ENCODE data around the gene LIFR. TPM values are rescaled to one million over a fixed set of nuclear protein-coding genes. Genes with fewer than 3 reads are reported as not detected.

Gene LIFR
- total and polyA plus RNA-seq, 2 donors (not counting 3 experiments of a cell fraction or from before 2014, with no cell fraction given) = 4.1 to 36.4 TPM

DNA sequence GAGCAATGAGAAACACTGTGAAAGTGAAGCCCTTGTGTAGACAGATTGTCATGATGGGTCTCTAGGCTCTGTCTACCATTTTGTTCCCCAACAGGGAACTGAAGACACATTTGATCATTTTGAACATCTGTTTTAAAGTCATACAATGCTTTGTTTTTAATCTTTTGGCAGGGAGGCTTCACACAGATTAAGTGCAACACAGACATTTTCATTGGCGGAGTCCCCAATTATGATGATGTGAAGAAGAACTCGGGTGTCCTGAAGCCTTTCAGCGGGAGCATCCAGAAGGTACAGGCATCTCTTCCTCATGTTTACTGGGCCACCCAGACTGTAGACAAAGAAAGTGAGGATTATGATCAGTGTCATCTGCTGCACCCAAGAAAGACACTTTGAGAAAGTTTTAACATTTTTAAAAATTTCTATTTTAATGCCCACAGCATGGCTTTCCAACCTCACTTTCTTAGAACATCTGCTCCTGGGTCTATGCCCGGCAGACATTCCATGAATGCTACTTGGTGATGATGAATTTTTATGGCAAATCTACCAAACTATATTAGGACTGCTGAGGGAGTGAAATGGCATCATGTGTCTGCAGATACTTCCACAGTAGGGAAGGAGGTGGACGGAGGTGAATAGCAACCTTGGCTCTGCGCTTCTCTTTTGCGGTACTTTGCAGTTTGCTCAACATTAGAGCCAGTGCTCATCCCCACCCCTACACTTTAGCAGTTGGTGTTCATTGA, 121.3 kb downstream of the LIFR start:
- TF ChIP-seq EZH2 (IDR thresholded peaks at IDR 0.05; ENCODE audit: borderline replicate concordance, low read depth, low read length, severe bottlenecking) (no peak), MYC (IDR thresholded peaks at IDR 0.05; ENCODE audit: low read depth, low read length) (no peak), JUN (IDR thresholded peaks at IDR 0.05; ENCODE audit: borderline replicate concordance, insufficient read depth, insufficient read length, low read depth) (no peak), GATA2 (IDR thresholded peaks at IDR 0.05; ENCODE audit: insufficient read depth, insufficient read length, low read depth, low read length) (no peak), POLR2A (IDR thresholded peaks at IDR 0.05; ENCODE audit: low read depth, low read length) (no peak), POLR2AphosphoS5 (IDR thresholded peaks at IDR 0.05; ENCODE audit: insufficient read depth, low read depth, low read length) (no peak), FOS (IDR thresholded peaks at IDR 0.05; ENCODE audit: borderline replicate concordance, insufficient read depth, low read length) (no peak)
- TF ChIP-seq, protein P1, sequence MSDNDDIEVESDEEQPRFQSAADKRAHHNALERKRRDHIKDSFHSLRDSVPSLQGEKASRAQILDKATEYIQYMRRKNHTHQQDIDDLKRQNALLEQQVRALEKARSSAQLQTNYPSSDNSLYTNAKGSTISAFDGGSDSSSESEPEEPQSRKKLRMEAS (IDR thresholded peaks at IDR 0.05; ENCODE audit: insufficient read depth, insufficient read length) = no peak
- TF ChIP-seq, protein P2, sequence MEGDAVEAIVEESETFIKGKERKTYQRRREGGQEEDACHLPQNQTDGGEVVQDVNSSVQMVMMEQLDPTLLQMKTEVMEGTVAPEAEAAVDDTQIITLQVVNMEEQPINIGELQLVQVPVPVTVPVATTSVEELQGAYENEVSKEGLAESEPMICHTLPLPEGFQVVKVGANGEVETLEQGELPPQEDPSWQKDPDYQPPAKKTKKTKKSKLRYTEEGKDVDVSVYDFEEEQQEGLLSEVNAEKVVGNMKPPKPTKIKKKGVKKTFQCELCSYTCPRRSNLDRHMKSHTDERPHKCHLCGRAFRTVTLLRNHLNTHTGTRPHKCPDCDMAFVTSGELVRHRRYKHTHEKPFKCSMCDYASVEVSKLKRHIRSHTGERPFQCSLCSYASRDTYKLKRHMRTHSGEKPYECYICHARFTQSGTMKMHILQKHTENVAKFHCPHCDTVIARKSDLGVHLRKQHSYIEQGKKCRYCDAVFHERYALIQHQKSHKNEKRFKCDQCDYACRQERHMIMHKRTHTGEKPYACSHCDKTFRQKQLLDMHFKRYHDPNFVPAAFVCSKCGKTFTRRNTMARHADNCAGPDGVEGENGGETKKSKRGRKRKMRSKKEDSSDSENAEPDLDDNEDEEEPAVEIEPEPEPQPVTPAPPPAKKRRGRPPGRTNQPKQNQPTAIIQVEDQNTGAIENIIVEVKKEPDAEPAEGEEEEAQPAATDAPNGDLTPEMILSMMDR (IDR thresholded peaks at IDR 0.05; ENCODE audit: extremely low read depth in 1 of 2, insufficient read depth in 1 of 2, low read depth in 1 of 2, low read length in 2 of 2) = no peak
- H3K9me1 ChIP-seq (replicated peaks; ENCODE audit: control insufficient read depth, extremely low read depth, insufficient read depth, low read length) = no peaks in the 10 kb centered on the region
- DNase-seq (ENCODE audit: low read depth, low spot score) (no peak), FAIRE-seq (no peak)
- intact Hi-C loops (cut with micrococcal nuclease) = no loop called here
- H3K27me3 ChIP-seq (ENCODE audit: control insufficient read depth in 2 of 2, insufficient read depth in 2 of 2, low read length in 2 of 2) = no peaks in the 10 kb centered on the region
- POLR2A ChIA-PET = no interaction called here
- dilution Hi-C loops (cut with MboI; ENCODE audit: extremely low pct_ligation_motif_present, low sequenced_read_pairs) = loop anchor here (25.0 kb wide), 1 partner anchor 377 kb away; no protein-coding TSS in a partner anchor
- H3K9ac ChIP-seq (replicated peaks; ENCODE audit: extremely low read depth, insufficient read depth, low read length) = no peak overlapping the region
- H3K4me2 ChIP-seq (ENCODE audit: insufficient read depth, low read length) = no peak overlapping the region
- peaks cover 19% of the 10 kb centered on the region for H3K4me1 ChIP-seq (ENCODE audit: control insufficient read depth, extremely low read depth, insufficient read depth, low read length)
- H3K4me3 ChIP-seq (replicated peaks in 1 of 3; ENCODE audit: insufficient read depth in 1 of 3, low read depth in 1 of 3, low read length in 3 of 3) = no peak overlapping the region
- CTCF ChIA-PET = interaction anchor here (0.7 to 2.7 kb wide), 4 partner anchors 14 to 375 kb away, joined by 3 to 25 read pairs (median 7); no protein-coding TSS in a partner anchor
- H4K20me1 ChIP-seq (replicated peaks; ENCODE audit: control insufficient read depth, extremely low read depth, insufficient read depth, low read length) = no peaks in the 10 kb centered on the region
- H2AFZ ChIP-seq (ENCODE audit: low read depth, low read length) = no peak overlapping the region
- H3K79me2 ChIP-seq (ENCODE audit: control insufficient read depth, insufficient read depth, low read length) = no peaks in the 10 kb centered on the region
- BruUV-seq (replicated peaks) = no TSS peak
- no peaks in the 10 kb centered on the region for H3K9me3 ChIP-seq (replicated peaks; ENCODE audit: control insufficient read depth, insufficient read depth, low read length)
- no peaks in the 10 kb centered on the region for H3K36me3 ChIP-seq (ENCODE audit: control insufficient read depth in 2 of 2, extremely low read depth in 1 of 2, insufficient read depth in 2 of 2, low read length in 2 of 2)
- H3K27ac ChIP-seq (ENCODE audit: insufficient read depth, low read depth, low read length) = no peak overlapping the region
